DOHH2 (cell line): ENCODE data around the gene KCNN4.

Source experiments
- H3F3A ChIP-seq: fragments of 200-600 bp; sonication (generic), shearing (Covaris generic); 2 replicates; pipeline ENCODE4 v1.6.0; 2016; ENCODE audit warnings: antibody characterized with exemption, mild to moderate bottlenecking; ENCODE audit not compliant: control insufficient read depth, insufficient read depth
- H3K27ac ChIP-seq: fragments of 200-600 bp; sonication (generic); 2 replicates; pipeline ENCODE4 v1.5.1; 2014; ENCODE audit warnings: low read depth, mild to moderate bottlenecking, low read length, moderate library complexity
- H3K27me3 ChIP-seq: fragments of 200-600 bp; sonication (generic); 2 replicates; pipeline ENCODE4 v1.6.1; 2014; ENCODE audit warnings: mild to moderate bottlenecking, low read length, mixed read lengths; ENCODE audit not compliant: control insufficient read depth
- H3K36me3 ChIP-seq: fragments of 200-600 bp; sonication (generic); 2 replicates; pipeline ENCODE4 v1.6.1; 2014; ENCODE audit warnings: mild to moderate bottlenecking, low read length, moderate library complexity, mixed read lengths; ENCODE audit not compliant: control insufficient read depth
- H3K4me1 ChIP-seq: fragments of 200-600 bp; sonication (generic); 2 replicates; pipeline ENCODE4 v1.6.1; 2014; ENCODE audit warnings: mild to moderate bottlenecking, low read length, mixed read lengths; ENCODE audit not compliant: control insufficient read depth
- H3K4me2 ChIP-seq: fragments of 200-600 bp; sonication (generic); 2 replicates; pipeline ENCODE4 v1.6.0; 2014; ENCODE audit warnings: mild to moderate bottlenecking, low read length, moderate library complexity
- H3K4me3 ChIP-seq: fragments of 200-600 bp; sonication (generic); 2 replicates; pipeline ENCODE4 v1.5.1; 2014; ENCODE audit warnings: mild to moderate bottlenecking, low read length, mixed read lengths
- H3K79me2 ChIP-seq: fragments of 200-600 bp; sonication (generic); 2 replicates; pipeline ENCODE4 v1.6.1; 2014; ENCODE audit warnings: mild to moderate bottlenecking, low read length, mixed read lengths; ENCODE audit not compliant: control insufficient read depth
- H3K9me2 ChIP-seq: fragments of 200-600 bp; sonication (generic); replicated peaks from 2 replicates; pipeline ENCODE4 v1.6.1; 2014; ENCODE audit warnings: mild to moderate bottlenecking, low read length, mixed read lengths; ENCODE audit not compliant: control insufficient read depth
- H3K9me3 ChIP-seq: fragments of 200-600 bp; sonication (generic); 2 replicates; pipeline ENCODE4 v1.6.1; 2014; ENCODE audit warnings: antibody characterized with exemption, low read length, mixed read lengths; ENCODE audit not compliant: control insufficient read depth, insufficient read depth
- H4K20me1 ChIP-seq: fragments of 200-600 bp; sonication (generic); 2 replicates; pipeline ENCODE4 v1.6.0; 2014; ENCODE audit warnings: low read depth, mild to moderate bottlenecking, antibody characterized with exemption, low read length, moderate library complexity; ENCODE audit not compliant: control insufficient read depth, insufficient read depth
- CTCF ChIP-seq: fragments of 200-600 bp; sonication (generic); IDR thresholded peaks from one replicate; pipeline ENCODE4 v1.5.1; 2014; ENCODE audit warnings: antibody characterized with exemption, mild to moderate bottlenecking, low read depth, low read length; ENCODE audit not compliant: poor library complexity, severe bottlenecking
- EZH2phosphoT487 ChIP-seq: fragments of 200-600 bp; sonication (generic); IDR thresholded peaks from 2 replicates; pipeline ENCODE4 v1.6.1; 2017; ENCODE audit warnings: borderline replicate concordance, mild to moderate bottlenecking, antibody characterized with exemption, low read length, moderate library complexity, mixed read lengths

Gene KCNN4

DNA sequence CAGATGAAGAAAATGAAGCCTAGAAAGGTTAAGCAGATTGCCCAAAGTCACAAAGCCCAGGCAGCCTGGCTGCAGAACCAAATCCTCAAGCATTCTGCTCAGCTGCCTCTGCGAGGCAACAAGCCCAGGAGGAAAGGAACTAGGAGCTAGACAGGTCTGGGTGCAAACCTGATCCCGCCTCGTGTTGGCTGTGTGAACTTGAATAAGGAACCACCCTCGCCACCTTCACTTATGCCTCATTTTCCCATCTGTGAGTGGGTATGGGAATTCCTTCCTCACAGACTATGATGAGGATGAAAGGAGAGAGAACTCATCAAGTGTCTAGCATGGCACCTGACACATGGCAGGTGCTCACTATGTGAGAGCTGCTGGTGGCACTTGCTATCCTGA lies 32.6 kb downstream of the KCNN4 start:
- H3K36me3 ChIP-seq, result peaks cover 81% of the 10 kb centered on the region
- peaks cover 55% of the 10 kb centered on the region for H3K4me1 ChIP-seq
- H3K9me3 ChIP-seq, result no peaks in the 10 kb centered on the region
- H4K20me1 ChIP-seq, result no peaks in the 10 kb centered on the region
- H3K27me3 ChIP-seq, result no peaks in the 10 kb centered on the region
- no peaks in the 10 kb centered on the region for H3K9me2 ChIP-seq
- no peak for TF ChIP-seq EZH2phosphoT487
- TF ChIP-seq CTCF, result no peak
- peak overlapping the region; percentile 22 for H3K27ac ChIP-seq
- peaks cover 23% of the 10 kb centered on the region for H3K79me2 ChIP-seq
- H3K4me3 ChIP-seq, result peak overlapping the region; percentile 8; the same call in 1 of the 2 replicates
- H3K4me2 ChIP-seq, result peak overlapping the region; percentile 43
- H3F3A ChIP-seq, result peaks cover 10% of the 10 kb centered on the region

GRCh38 chr19:43747557-43748204 lies 33.1 kb downstream of the KCNN4 start:
- Histone ChIP-seq H3K27me3 (no peaks in the 10 kb centered on the region), H3K9me2 (no peaks in the 10 kb centered on the region), H3K4me3 (0 out of 2 replicates have a peak overlapping the region, but pooled peaks have one; percentile 8), H3K4me1 (peaks cover 49% of the 10 kb centered on the region), H3K27ac (no peak overlapping the region), H3K9me3 (no peaks in the 10 kb centered on the region), H3K79me2 (peaks cover 18% of the 10 kb centered on the region), H3F3A (peaks cover 8% of the 10 kb centered on the region), H4K20me1 (no peaks in the 10 kb centered on the region), H3K4me2 (peak overlapping the region; percentile 43), H3K36me3 (peaks cover 86% of the 10 kb centered on the region)
- no peak for TF ChIP-seq EZH2phosphoT487
- no peak for TF ChIP-seq CTCF

- Histone ChIP-seq H3K79me2 (no peaks in the 10 kb centered on the region), H3K4me3 (no peak overlapping the region), H4K20me1 (no peaks in the 10 kb centered on the region), H3K27ac (no peak overlapping the region), H3K36me3 (peaks cover 88% of the 10 kb centered on the region), H3K4me2 (no peak overlapping the region), H3K27me3 (no peaks in the 10 kb centered on the region), H3F3A (peaks cover 8% of the 10 kb centered on the region), H3K9me2 (no peaks in the 10 kb centered on the region), H3K4me1 (peaks cover 26% of the 10 kb centered on the region), H3K9me3 (no peaks in the 10 kb centered on the region)
- no peak for TF ChIP-seq CTCF
- TF ChIP-seq EZH2phosphoT487, result no peak
These were observed 37.7 kb downstream of the KCNN4 start for GRCh38 chr19:43743059-43743458.
